NCI-H1436 treated with DMSO at 0.1 percent for 48 hours (cell line): ENCODE data around the gene TANGO6.
"Not testable (repeated sequence)": the region's sequence is repeated elsewhere in the genome, so short reads cannot be mapped to it uniquely, and the experiment has no call there.

Experiments used
- DNase-seq: peaks from one replicate; lab custom pipeline; 2025; lab: John Stamatoyannopoulos, UW

Gene TANGO6

GRCh38 chr16:69118468-69118867 lies 275.1 kb downstream of the TANGO6 start:
- no peak for DNase-seq

DNA sequence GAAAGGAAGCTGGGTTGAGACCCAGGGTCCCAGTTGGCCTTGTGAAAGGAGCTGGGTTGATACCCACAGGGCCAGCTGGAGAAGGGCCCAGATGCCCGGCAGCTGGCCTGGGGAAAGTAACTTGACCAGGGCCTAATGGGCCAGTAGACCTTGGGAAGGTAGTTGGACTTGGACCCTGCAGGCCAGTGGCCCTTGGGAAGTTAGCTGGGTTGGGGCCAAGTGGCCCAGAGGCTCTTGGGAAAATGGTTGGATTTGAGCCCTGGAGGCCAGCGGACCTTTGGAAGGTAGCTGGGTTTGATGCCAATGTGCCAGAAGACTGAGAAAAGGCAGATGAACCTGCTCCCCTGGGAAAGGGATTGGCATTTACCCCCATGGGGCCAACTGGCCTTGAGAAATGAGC lies 275.7 kb downstream of the TANGO6 start:
- no peak for DNase-seq

- no peak for DNase-seq
These were observed 276.2 kb downstream of the TANGO6 start for GRCh38 chr16:69119536-69119935.

DNA sequence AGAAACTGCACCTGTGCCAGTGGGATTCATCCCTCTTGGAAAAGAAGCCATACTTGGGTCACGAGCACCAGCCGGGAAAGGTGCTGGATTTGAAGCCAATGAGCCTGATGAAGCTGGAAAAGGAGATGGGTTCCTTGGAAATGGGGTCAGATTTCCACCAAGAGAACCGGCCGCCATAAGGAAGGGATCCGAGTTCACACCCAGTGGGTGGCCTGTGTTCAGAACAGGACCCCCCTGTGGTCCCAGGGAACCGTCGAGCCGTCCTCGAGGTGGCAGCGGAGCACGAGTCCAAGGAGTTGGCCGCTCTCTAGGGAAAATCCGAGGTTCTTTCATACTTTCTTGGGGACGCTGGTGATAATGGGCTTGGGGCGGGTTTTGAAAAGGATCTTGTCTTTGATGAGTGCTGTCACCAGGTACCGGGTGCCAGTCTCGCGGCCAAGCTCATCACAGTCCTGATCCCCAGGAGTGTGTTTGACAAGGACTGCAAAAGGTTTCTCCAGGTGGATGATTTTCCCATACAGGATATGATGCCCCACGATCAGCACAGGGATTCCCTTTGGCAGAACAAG lies 276.8 kb downstream of the TANGO6 start:
- no peak for DNase-seq

- DNase-seq: peak; percentile 29
These were observed 280.6 kb downstream of the TANGO6 start for GRCh38 chr16:69123910-69124309.

GRCh38 chr16:69124406-69124805 lies 281.1 kb downstream of the TANGO6 start:
- DNase-seq: not testable (repeated sequence)

DNA sequence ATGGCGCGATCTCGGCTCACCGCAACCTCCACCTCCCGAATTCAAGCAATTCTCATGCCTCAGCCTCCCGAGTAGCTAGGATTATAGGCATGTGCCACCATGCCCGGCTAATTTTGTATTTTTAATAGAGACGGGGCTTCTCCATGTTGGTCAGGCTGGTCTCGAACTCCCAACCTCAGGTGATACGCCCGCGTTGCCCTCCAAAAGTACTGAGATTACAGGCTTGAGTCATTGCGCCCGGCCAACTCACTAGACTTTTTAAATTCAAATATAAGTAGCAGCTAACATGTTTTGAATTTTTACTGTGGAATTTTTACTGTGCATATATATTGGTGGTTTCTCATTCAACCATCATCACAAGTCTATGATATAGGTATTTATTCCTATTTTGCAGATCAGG lies 281.6 kb downstream of the TANGO6 start:
- not testable (repeated sequence) for DNase-seq

DNA sequence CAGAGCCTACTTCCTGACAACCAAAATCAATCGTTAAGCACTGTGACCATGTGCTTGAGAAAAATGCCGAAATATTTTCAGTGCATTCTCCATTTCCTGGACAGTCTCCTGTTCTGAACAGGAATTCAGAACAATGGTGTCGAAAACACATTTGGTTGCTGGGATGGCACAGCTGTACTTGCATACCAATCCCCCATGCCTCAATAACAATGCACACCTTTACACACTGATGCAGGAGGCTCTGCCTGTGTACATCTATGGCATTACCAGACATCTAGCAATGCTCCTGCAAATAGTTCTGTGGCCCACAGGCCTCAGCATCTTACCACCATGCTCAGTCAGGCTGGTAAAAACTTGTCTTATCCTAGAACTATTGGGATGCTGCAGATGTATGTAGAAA lies 282.9 kb downstream of the TANGO6 start:
- no peak for DNase-seq

DNA sequence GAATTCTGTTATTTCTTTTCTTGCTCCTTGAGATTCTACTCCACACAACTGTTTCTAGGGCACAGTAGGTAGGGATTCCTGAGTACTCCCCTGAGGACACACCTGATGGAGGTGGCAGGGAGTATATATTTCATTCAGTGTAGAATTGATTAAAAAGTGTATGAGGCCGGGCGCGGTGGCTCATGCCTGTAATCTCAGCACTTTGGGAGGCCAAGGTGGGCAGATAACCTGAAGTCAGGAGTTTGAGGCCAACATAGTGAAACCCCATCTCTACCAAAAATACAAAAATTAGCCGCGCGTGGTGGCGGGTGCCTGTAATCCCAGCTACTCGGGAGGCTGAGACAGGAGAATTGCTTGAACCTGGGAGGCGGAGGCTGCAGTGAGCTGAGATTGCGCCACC lies 283.5 kb downstream of the TANGO6 start:
- not testable (repeated sequence) for DNase-seq

- DNase-seq: no peak
These were observed 284.7 kb downstream of the TANGO6 start for GRCh38 chr16:69127966-69128510.

DNA sequence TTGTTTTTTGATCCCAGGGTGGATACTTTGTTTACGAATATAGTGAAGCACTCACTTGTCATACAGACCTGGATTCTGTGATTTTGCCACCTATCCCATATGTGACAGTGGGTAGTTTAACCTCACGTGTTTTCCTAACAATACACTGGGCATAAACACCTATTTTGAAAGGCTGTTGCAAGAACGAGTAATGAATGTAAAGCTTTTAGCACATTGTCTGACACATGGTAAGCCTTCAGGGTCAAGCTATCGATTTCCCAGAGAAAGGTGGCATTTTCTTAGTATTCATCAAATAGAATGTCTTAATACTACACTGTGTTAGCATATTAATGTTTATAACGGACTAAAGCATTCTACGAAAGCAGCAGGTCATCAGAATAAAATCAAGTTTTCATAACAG lies 287.1 kb downstream of the TANGO6 start:
- no peak for DNase-seq

GRCh38 chr16:69131167-69131838 lies 288.0 kb downstream of the TANGO6 start:
- DNase-seq: no peak

- peak; percentile 4 for DNase-seq
These were observed 288.6 kb downstream of the TANGO6 start for GRCh38 chr16:69131839-69132423.

DNA sequence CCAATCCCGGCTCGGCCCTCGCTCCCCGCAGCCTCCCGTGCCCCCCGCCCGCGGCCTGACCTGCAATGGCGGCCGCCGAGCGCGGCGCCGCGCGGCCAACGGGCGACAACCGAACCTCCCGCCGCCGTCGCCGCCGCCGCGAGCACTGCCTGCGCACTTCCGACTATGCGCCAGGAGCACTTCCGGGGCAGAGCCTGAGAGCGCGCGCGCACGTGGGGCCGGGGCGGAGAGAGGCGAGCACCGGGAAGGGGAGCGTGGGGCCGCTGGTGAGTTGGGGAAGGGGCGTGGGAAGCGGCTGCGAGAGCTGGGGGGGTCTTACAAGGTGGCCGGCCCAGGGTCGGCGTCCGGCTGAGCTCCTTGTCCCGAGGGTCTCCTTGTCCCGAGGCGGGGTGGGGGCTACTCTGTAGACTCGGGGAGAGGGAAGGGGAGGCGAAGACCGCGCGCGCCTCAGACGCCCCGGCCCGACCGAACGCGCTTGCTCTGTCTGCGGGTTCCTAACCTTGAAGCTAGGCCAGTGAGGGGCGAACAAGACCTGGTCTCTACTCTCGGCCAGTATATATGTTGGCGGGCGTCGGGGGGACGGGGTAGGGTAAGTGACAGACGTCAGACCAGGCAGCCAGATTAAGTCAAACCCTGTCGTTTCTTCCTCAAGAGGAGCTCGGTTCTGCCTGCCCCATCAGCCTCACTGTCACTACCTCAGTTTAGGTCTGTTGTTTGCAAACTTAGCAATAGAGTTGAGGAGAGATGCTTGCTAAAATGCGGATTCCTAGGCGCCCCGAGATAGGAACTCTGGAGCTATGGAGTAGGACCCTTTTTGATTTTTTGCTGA lies 289.3 kb downstream of the TANGO6 start, which contains the start of the genes CHTF8 and UTP4:
Gene CHTF8, minus strand, starts transcription at position 165 of the 829 bp plus-strand sequence. CDS start 11,130 bp downstream, outside the sequence.
Gene UTP4, plus strand, starts transcription at position 226 of the 829 bp plus-strand sequence. CDS start 811 bp downstream, outside the sequence.
- peak; percentile 9 for DNase-seq

- DNase-seq: no peak
These were observed 290.1 kb downstream of the TANGO6 start for GRCh38 chr16:69133373-69133954.
